ENCODE measurements around the gene KIN.
"Not testable (repeated sequence)": the region's sequence is repeated elsewhere in the genome, so short reads cannot be mapped to it uniquely, and the experiment has no call there.

Gene KIN

GRCh38 chr10:7718685-7719084 lies 69.1 kb downstream of the KIN start:
- DNase-seq = no peak

GRCh38 chr10:7717767-7718166 lies 70.0 kb downstream of the KIN start:
- no peak for DNase-seq

- no peak for DNase-seq
Measured at GRCh38 chr10:7715515-7715914, 72.3 kb downstream of the KIN start.

- DNase-seq = not testable (repeated sequence)
Measured at GRCh38 chr10:7711075-7711474, 76.7 kb downstream of the KIN start.

GRCh38 chr10:7710446-7710845 lies 77.3 kb downstream of the KIN start:
- no peak for DNase-seq

GRCh38 chr10:7708832-7709231 lies 79.0 kb downstream of the KIN start:
- no peak for DNase-seq

- DNase-seq = no peak
Measured at GRCh38 chr10:7707858-7708622, 79.8 kb downstream of the KIN start.

GRCh38 chr10:7707102-7707501 lies 80.7 kb downstream of the KIN start:
- no peak for DNase-seq

GRCh38 chr10:7706534-7707073 lies 81.2 kb downstream of the KIN start:
- no peak for DNase-seq

- DNase-seq = no peak
Measured at GRCh38 chr10:7705341-7705740, 82.5 kb downstream of the KIN start.

- DNase-seq = no peak
Measured at GRCh38 chr10:7704071-7705016, 83.4 kb downstream of the KIN start.

- no peak for DNase-seq
Measured at GRCh38 chr10:7703140-7703539, 84.7 kb downstream of the KIN start, which contains the start of gene ITIH2. ITIH2 (plus strand) TSS chr10:7703316; CDS start chr10:7703435, 119 bp downstream.

- DNase-seq = no peak
Measured at GRCh38 chr10:7702288-7702812, 85.4 kb downstream of the KIN start.

GRCh38 chr10:7701158-7701742 lies 86.5 kb downstream of the KIN start:
- no peak for DNase-seq

Data from Kasumi-1 (cell line).